Muscle of back (tissue), 10 donors: ENCODE data around the gene GALNT12. TPM values are rescaled to one million over a fixed set of nuclear protein-coding genes. Genes with fewer than 3 reads are reported as not detected.

ENCODE experiments used
- polyA plus RNA-seq, 10 donors: library from polyadenylated mRNA; unstranded; fragments of 120-200 nt; gene quantifications; one replicate each; pipeline ENCODE4 v1.2.1, GENCODE V29; 2013; ENCODE audit not compliant: insufficient read length in 10 of 10

GALNT12 gene
- polyA plus RNA-seq, 10 donors: 2.3 to 6.4 (median 2.7) TPM

Other genes with a start within 250 kb of the GALNT12 start
- 1 to 10 TPM in 5 of 10 donors, under 1 TPM in 5; 0.38 to 1.7 (median 0.95) TPM for gene GABBR2, start 98.7 kb upstream of the GALNT12 start, polyA plus RNA-seq
- 10 to 100 TPM in 9 of 10 donors, 1 to 10 TPM in 1; 9.8 to 18.5 (median 12.7) TPM for gene ANKS6, start 11.1 kb upstream of the GALNT12 start, polyA plus RNA-seq
- 100 to 1,000 TPM; 167 to 233 (median 202) TPM for gene COL15A1, start 136.2 kb downstream of the GALNT12 start, polyA plus RNA-seq